Adrenal gland (tissue), 5 donors: ENCODE data around the gene MAP2K1.

Experiments
- CTCF ChIP-seq, 6 experiments: fragments of 450-650 bp in 4 of 6; fragments of 200-600 bp in 2 of 6; sonication (generic) in 1 of 6; IDR thresholded peaks; 1 replicate in 5 of 6; 2 replicates in 1 of 6; pipeline versions ENCODE4 v1.5.1 to v1.8.0; 2016 to 2021; ENCODE audit warnings: antibody characterized with exemption in 6 of 6, mild to moderate bottlenecking in 2 of 6, moderate library complexity in 1 of 6
- POLR2A ChIP-seq, 2 donors: fragments of 450-650 bp; IDR thresholded peaks; one replicate each; pipeline ENCODE4 v1.6.1; 2017; ENCODE audit warnings: antibody characterized with exemption in 2 of 2, mild to moderate bottlenecking in 2 of 2, moderate library complexity in 1 of 2
- donor health status: DM: no; HTN: no; CAD: no.

DNA sequence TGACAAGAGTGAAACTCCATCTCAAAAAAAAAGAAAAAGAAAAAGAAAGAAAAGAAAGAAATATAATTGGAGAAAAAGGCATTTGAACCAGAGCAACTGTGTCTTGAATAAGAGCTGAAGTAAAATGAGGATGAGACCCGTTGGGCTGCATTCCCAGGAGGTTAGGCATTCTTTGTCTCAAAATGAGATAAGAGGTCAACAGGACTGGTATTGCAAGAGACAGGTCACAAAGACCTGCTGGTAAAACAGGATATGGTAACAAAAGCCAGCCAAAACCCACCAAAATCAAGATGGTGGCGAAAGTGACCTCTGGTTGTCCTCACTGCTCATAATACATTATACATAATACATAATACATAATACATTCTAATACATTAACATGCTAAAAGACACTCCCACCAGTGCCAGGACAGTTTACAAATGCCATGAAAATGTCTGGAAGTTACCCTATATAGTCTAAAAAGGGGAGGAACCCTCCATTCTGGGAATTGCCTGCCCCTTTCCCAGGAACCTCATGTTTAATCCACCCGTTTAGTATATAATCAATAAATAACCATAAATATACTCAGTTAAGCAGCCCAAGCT is 21.7 kb upstream of the MAP2K1 start:
- no peak for TF ChIP-seq CTCF (IDR thresholded peaks at IDR 0.05)
- TF ChIP-seq POLR2A (IDR thresholded peaks at IDR 0.05) = no peak
